ENCODE results near the gene BICC1. TPM values are rescaled to one million over a fixed set of nuclear protein-coding genes. Genes with fewer than 3 reads are reported as not detected.

BICC1 gene
- total and polyA plus RNA-seq, 4 donors = 0.82 to 6.1 (median 4.5) TPM

DNA sequence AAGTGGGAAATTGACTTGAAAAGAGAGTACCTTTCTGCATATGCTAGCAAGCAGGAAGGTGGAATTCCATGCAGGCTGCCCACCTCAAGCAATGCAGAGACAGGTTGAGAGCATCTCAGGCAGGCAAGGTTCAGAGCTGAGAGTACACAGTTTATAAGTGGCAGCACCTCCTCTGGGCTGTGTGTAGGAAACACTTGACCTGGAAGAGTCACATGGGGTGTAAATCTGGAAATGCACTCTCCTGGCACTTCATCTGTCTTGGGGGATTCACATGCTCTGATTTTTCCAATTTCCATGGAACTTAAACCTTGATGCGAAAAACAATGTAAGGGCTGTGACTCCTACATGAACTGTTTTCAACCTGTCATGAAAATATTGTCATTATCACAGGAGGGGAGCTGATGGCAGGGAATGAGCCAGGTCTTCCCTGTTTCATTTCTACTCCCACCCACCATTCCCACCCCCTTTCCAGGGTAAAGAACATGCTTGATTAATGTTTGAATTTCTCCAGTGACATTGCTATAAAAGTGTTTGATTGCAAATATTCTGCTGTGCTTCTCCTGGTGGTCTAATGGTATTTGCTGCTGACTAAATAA, 328.3 kb downstream of the BICC1 start:
- no peaks in the 10 kb centered on the region for H3K4me1 ChIP-seq (ENCODE audit: control insufficient read depth in 4 of 4, insufficient read depth in 4 of 4, low read length in 3 of 4)
- H3K4me3 ChIP-seq (ENCODE audit: low read depth in 1 of 3, low read length in 3 of 3) = no peak overlapping the region
- no peaks in the 10 kb centered on the region for H3K27me3 ChIP-seq (ENCODE audit: control insufficient read depth in 4 of 4, insufficient read depth in 4 of 4, low read length in 3 of 4)
- no peak overlapping the region for H3K27ac ChIP-seq (ENCODE audit: low read depth in 1 of 2, low read length in 2 of 2)
- H3K9ac ChIP-seq (ENCODE audit: low read depth in 1 of 2, low read length in 2 of 2) = no peak overlapping the region
- WGBS = 91% methylated on average over 1 of the region's 1 CpG
- TF ChIP-seq CTCF (IDR thresholded peaks at IDR 0.05; ENCODE audit: low read depth, low read length, missing input control) = no peak
- no peak for TF ChIP-seq FOXA2 (IDR thresholded peaks at IDR 0.05)
- TF ChIP-seq, protein P1, sequence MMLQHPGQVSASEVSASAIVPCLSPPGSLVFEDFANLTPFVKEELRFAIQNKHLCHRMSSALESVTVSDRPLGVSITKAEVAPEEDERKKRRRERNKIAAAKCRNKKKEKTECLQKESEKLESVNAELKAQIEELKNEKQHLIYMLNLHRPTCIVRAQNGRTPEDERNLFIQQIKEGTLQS (IDR thresholded peaks at IDR 0.05) = no peak
- no peak for TF ChIP-seq HNF4G (IDR thresholded peaks at IDR 0.05)
- TF ChIP-seq NR2F2 (IDR thresholded peaks at IDR 0.05) = no peak
- no peak for TF ChIP-seq RAD21 (IDR thresholded peaks at IDR 0.05)
- TF ChIP-seq, protein P2, sequence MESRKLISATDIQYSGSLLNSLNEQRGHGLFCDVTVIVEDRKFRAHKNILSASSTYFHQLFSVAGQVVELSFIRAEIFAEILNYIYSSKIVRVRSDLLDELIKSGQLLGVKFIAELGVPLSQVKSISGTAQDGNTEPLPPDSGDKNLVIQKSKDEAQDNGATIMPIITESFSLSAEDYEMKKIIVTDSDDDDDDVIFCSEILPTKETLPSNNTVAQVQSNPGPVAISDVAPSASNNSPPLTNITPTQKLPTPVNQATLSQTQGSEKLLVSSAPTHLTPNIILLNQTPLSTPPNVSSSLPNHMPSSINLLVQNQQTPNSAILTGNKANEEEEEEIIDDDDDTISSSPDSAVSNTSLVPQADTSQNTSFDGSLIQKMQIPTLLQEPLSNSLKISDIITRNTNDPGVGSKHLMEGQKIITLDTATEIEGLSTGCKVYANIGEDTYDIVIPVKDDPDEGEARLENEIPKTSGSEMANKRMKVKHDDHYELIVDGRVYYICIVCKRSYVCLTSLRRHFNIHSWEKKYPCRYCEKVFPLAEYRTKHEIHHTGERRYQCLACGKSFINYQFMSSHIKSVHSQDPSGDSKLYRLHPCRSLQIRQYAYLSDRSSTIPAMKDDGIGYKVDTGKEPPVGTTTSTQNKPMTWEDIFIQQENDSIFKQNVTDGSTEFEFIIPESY (IDR thresholded peaks at IDR 0.05) = no peak
- TF ChIP-seq RXRA (IDR thresholded peaks at IDR 0.05) = no peak
- no peak for TF ChIP-seq JUND (IDR thresholded peaks at IDR 0.05)
- TF ChIP-seq SP1 (IDR thresholded peaks at IDR 0.05) = no peak
- no peak for TF ChIP-seq HNF4A (conservative IDR thresholded peaks at IDR 0.05)
- no peak for TF ChIP-seq TAF1 (conservative IDR thresholded peaks at IDR 0.05)
- TF ChIP-seq GABPA (IDR thresholded peaks at IDR 0.05 in 1 of 2, conservative IDR thresholded peaks at IDR 0.05 in 1 of 2) = no peak
- TF ChIP-seq MAX (IDR thresholded peaks at IDR 0.05) = no peak
- TF ChIP-seq YY1 (IDR thresholded peaks at IDR 0.05) = no peak
- TF ChIP-seq FOXA1 (IDR thresholded peaks at IDR 0.05) = no peak
- TF ChIP-seq EGR1 (IDR thresholded peaks at IDR 0.05; ENCODE audit: low read depth in 2 of 2) = no peak
- TF ChIP-seq, protein P3, sequence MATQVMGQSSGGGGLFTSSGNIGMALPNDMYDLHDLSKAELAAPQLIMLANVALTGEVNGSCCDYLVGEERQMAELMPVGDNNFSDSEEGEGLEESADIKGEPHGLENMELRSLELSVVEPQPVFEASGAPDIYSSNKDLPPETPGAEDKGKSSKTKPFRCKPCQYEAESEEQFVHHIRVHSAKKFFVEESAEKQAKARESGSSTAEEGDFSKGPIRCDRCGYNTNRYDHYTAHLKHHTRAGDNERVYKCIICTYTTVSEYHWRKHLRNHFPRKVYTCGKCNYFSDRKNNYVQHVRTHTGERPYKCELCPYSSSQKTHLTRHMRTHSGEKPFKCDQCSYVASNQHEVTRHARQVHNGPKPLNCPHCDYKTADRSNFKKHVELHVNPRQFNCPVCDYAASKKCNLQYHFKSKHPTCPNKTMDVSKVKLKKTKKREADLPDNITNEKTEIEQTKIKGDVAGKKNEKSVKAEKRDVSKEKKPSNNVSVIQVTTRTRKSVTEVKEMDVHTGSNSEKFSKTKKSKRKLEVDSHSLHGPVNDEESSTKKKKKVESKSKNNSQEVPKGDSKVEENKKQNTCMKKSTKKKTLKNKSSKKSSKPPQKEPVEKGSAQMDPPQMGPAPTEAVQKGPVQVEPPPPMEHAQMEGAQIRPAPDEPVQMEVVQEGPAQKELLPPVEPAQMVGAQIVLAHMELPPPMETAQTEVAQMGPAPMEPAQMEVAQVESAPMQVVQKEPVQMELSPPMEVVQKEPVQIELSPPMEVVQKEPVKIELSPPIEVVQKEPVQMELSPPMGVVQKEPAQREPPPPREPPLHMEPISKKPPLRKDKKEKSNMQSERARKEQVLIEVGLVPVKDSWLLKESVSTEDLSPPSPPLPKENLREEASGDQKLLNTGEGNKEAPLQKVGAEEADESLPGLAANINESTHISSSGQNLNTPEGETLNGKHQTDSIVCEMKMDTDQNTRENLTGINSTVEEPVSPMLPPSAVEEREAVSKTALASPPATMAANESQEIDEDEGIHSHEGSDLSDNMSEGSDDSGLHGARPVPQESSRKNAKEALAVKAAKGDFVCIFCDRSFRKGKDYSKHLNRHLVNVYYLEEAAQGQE (IDR thresholded peaks at IDR 0.05) = no peak
- no peak for DNase-seq (ENCODE audit: low spot score)
- H3K9me3 ChIP-seq (ENCODE audit: control insufficient read depth in 4 of 4, low read length in 3 of 4) = no peaks in the 10 kb centered on the region
- no peaks in the 10 kb centered on the region for H3K36me3 ChIP-seq (ENCODE audit: control insufficient read depth in 4 of 4, insufficient read depth in 3 of 4, low read depth in 1 of 4, low read length in 3 of 4)

Measured in liver (tissue), 9 donors.